Fibroblast of lung (primary cell): ENCODE data around the gene ANO10. TPM values are rescaled to one million over a fixed set of nuclear protein-coding genes. Genes with fewer than 3 reads are reported as not detected.

Experiments
- DNase-seq, 2 donors: peaks; one replicate each; pipeline versions ENCODE4 v3.0.0 to v3.0.0-alpha.2; 2010; ENCODE audit warnings: low read depth in 2 of 2
- H2AFZ ChIP-seq: 2 replicates; pipeline ENCODE4 v1.5.1; 2012; ENCODE audit warnings: low read length, control low read depth, inconsistent platforms
- H3K27ac ChIP-seq: 2 replicates; pipeline ENCODE4 v1.5.1; 2011; ENCODE audit warnings: low read length, control low read depth; ENCODE audit not compliant: insufficient read depth
- H3K27me3 ChIP-seq: 2 replicates; pipeline ENCODE4 v1.5.1; 2011; ENCODE audit warnings: mild to moderate bottlenecking, low read length; ENCODE audit not compliant: control insufficient read depth, insufficient read depth
- H3K36me3 ChIP-seq: 2 replicates; pipeline ENCODE4 v1.5.1; 2011; ENCODE audit warnings: low read length; ENCODE audit not compliant: control insufficient read depth, insufficient read depth
- H3K4me1 ChIP-seq: 2 replicates; pipeline ENCODE4 v1.5.1; 2011; ENCODE audit warnings: low read length; ENCODE audit not compliant: control insufficient read depth, insufficient read depth; ENCODE audit errors: extremely low read depth
- H3K4me2 ChIP-seq: 2 replicates; pipeline ENCODE4 v1.5.1; 2011; ENCODE audit warnings: low read length, control low read depth; ENCODE audit not compliant: insufficient read depth; ENCODE audit errors: extremely low read depth
- H3K4me3 ChIP-seq, 4 experiments: fragments of 200-600 bp in 1 of 4; sonication (generic) in 1 of 4; replicated peaks in 1 of 4; 2 replicates each; pipeline ENCODE4 v1.5.1; 2011 to 2016; ENCODE audit warnings: low read length in 4 of 4, low read depth in 3 of 4, mild to moderate bottlenecking in 3 of 4, control low read depth in 2 of 4, inconsistent platforms in 1 of 4, mixed read lengths in 1 of 4; ENCODE audit not compliant: insufficient read depth in 1 of 4; ENCODE audit errors: control extremely low read depth in 1 of 4
- H3K79me2 ChIP-seq: 2 replicates; pipeline ENCODE4 v1.5.1; 2012; ENCODE audit warnings: mild to moderate bottlenecking, low read length, inconsistent platforms; ENCODE audit not compliant: control insufficient read depth, insufficient read depth
- H3K9ac ChIP-seq: 2 replicates; pipeline ENCODE4 v1.5.1; 2011; ENCODE audit warnings: mild to moderate bottlenecking, low read length, control low read depth; ENCODE audit not compliant: insufficient read depth
- H3K9me3 ChIP-seq: 2 replicates; pipeline ENCODE4 v1.5.1; 2012; ENCODE audit warnings: low read depth, low read length; ENCODE audit not compliant: control insufficient read depth, insufficient read depth
- H4K20me1 ChIP-seq: 2 replicates; pipeline ENCODE4 v1.5.1; 2011; ENCODE audit warnings: low read length; ENCODE audit not compliant: control insufficient read depth, insufficient read depth; ENCODE audit errors: extremely low read depth
- EZH2 ChIP-seq: IDR thresholded peaks from 2 replicates; pipeline ENCODE4 v1.5.1; 2012; ENCODE audit warnings: low read length, control low read depth, mild to moderate bottlenecking; ENCODE audit errors: missing control alignments
- polyA plus RNA-seq, 2 donors: library from polyadenylated mRNA; depleted of rRNA in 1 of 2; stranded (reverse) in 1 of 2; unstranded in 1 of 2; fragments of >200 nt; gene quantifications; 2 replicates each; pipeline ENCODE4 v1.2.1, GENCODE V29; 2011 to 2012; ENCODE audit warnings: missing spikeins in 1 of 2
- total RNA-seq: library from RNA; depleted of rRNA; stranded (reverse); fragments of >200 nt; gene quantifications from 2 replicates; pipeline ENCODE4 v1.2.1, GENCODE V29; 2014
- TF ChIP-seq, protein P1 (sequence below), 2 donors: IDR thresholded peaks in 1 of 2; conservative IDR thresholded peaks in 1 of 2; 1 replicate in 1 of 2; 2 replicates in 1 of 2; pipeline ENCODE4 v1.5.1; 2011 to 2012; ENCODE audit warnings: low read length in 2 of 2, control low read depth in 1 of 2, inconsistent platforms in 1 of 2, low read depth in 1 of 2, mild to moderate bottlenecking in 1 of 2

The ANO10 gene
- total and polyA plus RNA-seq, 2 donors (not counting 1 experiment from before 2014, with no cell fraction given), result 103 to 138 TPM

DNA sequence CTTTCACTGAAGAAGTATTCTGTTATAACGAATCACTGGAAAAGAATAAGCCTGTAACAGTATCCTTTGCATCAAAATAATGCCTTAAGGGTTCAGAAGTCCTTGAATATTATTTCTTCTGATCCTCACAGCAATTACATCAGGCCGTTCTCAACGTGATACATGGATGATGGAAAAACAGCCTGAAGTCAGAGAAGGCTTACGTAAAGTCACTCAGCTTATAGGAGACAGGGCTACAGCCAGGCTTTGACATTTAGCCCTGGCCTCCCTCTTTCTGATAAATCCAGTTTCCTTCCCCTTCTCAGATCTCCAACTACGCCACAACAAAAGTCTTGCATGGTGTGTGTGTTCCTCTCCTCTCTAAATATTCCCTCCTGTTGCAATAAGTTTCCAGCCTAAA, 131.9 kb downstream of the ANO10 start:
- H4K20me1 ChIP-seq, result no peaks in the 10 kb centered on the region
- no peaks in the 10 kb centered on the region for H3K4me1 ChIP-seq
- H3K9me3 ChIP-seq, result no peaks in the 10 kb centered on the region
- H3K27me3 ChIP-seq, result no peaks in the 10 kb centered on the region
- DNase-seq, result no peak
- no peak overlapping the region for H3K4me2 ChIP-seq
- no peaks in the 10 kb centered on the region for H3K36me3 ChIP-seq
- H3K9ac ChIP-seq, result no peak overlapping the region
- no peak for TF ChIP-seq EZH2
- TF ChIP-seq, protein P1, sequence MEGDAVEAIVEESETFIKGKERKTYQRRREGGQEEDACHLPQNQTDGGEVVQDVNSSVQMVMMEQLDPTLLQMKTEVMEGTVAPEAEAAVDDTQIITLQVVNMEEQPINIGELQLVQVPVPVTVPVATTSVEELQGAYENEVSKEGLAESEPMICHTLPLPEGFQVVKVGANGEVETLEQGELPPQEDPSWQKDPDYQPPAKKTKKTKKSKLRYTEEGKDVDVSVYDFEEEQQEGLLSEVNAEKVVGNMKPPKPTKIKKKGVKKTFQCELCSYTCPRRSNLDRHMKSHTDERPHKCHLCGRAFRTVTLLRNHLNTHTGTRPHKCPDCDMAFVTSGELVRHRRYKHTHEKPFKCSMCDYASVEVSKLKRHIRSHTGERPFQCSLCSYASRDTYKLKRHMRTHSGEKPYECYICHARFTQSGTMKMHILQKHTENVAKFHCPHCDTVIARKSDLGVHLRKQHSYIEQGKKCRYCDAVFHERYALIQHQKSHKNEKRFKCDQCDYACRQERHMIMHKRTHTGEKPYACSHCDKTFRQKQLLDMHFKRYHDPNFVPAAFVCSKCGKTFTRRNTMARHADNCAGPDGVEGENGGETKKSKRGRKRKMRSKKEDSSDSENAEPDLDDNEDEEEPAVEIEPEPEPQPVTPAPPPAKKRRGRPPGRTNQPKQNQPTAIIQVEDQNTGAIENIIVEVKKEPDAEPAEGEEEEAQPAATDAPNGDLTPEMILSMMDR (conservative IDR thresholded peaks at IDR 0.05 in 1 of 2, IDR thresholded peaks at IDR 0.05 in 1 of 2; ENCODE audit: low read depth in 1 of 2, low read length in 2 of 2), result no peak
- H3K4me3 ChIP-seq, result no peak overlapping the region
- H3K27ac ChIP-seq, result no peak overlapping the region
- no peak overlapping the region for H2AFZ ChIP-seq
- no peaks in the 10 kb centered on the region for H3K79me2 ChIP-seq

DNA sequence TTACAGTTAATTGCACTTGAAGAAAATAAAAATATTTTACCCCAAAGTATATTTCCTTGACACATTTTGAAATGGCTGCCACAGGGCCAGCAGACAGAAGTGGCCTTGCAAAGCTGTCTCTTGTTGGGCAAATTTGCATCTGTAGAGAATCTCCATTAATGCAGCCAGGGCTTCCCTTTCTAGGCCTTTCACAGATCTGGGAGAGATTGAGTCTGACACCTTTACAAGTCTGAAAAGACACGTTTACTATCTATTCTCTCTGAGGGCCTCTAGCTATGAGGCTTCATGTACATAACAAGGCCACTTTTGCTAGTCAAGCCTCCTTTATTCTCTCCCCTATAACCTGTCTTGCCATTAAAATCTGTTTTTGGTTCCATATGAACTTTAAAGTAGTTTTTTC, 135.9 kb downstream of the ANO10 start:
- Histone ChIP-seq H3K36me3 (no peaks in the 10 kb centered on the region), H3K4me2 (no peak overlapping the region), H3K9me3 (no peaks in the 10 kb centered on the region), H4K20me1 (no peaks in the 10 kb centered on the region), H3K27me3 (no peaks in the 10 kb centered on the region), H3K79me2 (no peaks in the 10 kb centered on the region), H3K4me3 (no peak overlapping the region), H3K27ac (no peak overlapping the region), H3K4me1 (no peaks in the 10 kb centered on the region), H3K9ac (no peak overlapping the region), H2AFZ (no peak overlapping the region)
- TF ChIP-seq EZH2, result no peak
- TF ChIP-seq, protein P1 (conservative IDR thresholded peaks at IDR 0.05 in 1 of 2, IDR thresholded peaks at IDR 0.05 in 1 of 2; ENCODE audit: low read depth in 1 of 2, low read length in 2 of 2), result no peak
- DNase-seq, result no peak

DNA sequence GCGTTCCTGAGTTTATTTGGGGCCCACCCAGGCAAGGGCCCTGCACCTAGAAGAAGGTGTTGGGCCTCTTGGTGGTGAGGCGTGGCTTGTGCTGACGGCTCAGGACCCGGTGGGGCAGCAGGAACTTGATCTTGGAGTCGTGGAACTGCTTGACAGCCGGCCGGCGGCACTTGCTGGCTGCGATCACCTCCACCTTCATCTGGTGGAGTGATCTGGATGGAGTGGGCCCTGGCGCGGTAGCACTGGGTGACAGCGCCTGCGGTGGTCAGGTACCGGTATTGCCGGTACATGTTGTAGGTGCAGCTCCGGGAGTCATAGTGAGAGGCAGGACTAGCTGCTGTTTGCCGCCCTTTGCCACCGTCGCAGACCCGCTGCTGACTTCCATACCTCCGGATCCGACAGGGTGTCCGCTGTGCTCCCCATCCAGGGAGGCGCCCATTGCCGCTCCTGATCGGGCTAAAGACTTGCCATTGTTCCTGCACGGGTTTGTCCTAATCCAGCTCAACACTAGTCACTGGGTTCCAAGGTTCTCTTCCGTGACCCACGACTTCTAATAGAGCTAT, 136.8 kb downstream of the ANO10 start:
- Histone ChIP-seq H4K20me1 (no peaks in the 10 kb centered on the region), H3K4me2 (no peak overlapping the region), H2AFZ (no peak overlapping the region), H3K4me3 (no peak overlapping the region), H3K9ac (no peak overlapping the region), H3K4me1 (no peaks in the 10 kb centered on the region), H3K27me3 (no peaks in the 10 kb centered on the region), H3K9me3 (no peaks in the 10 kb centered on the region), H3K27ac (no peak overlapping the region), H3K36me3 (no peaks in the 10 kb centered on the region), H3K79me2 (no peaks in the 10 kb centered on the region)
- no peak for TF ChIP-seq EZH2
- TF ChIP-seq, protein P1 (conservative IDR thresholded peaks at IDR 0.05 in 1 of 2, IDR thresholded peaks at IDR 0.05 in 1 of 2; ENCODE audit: low read depth in 1 of 2, low read length in 2 of 2), result no peak
- DNase-seq, result no peak
